DMS 273 (cell line): ENCODE data around the gene PSG5.
A peak's percentile ranks its signal among the peaks of the same experiment; 100 is the strongest.
"Not testable (repeated sequence)": the region's sequence is repeated elsewhere in the genome, so short reads cannot be mapped to it uniquely, and the experiment has no call there.

ENCODE experiments used
- DNase-seq: peaks from one replicate; lab custom pipeline; 2025; ENCODE audit not compliant: unreplicated experiment; lab: John Stamatoyannopoulos, UW

The PSG5 gene

GRCh38 chr19:43186311-43186935, at the start of gene PSG5:
PSG5 (minus strand) TSS chr19:43186536; CDS start chr19:43186405, 131 bp downstream.
- not testable (repeated sequence) for DNase-seq

- not testable (repeated sequence) for DNase-seq
Observed at GRCh38 chr19:43235686-43236085, 49.4 kb upstream of the PSG5 start.

- peak; percentile 11 for DNase-seq
Observed at GRCh38 chr19:43229315-43229714, 43.0 kb upstream of the PSG5 start.

GRCh38 chr19:43228730-43229129, 42.4 kb upstream of the PSG5 start:
- not testable (repeated sequence) for DNase-seq

- DNase-seq, result not testable (repeated sequence)
Observed at GRCh38 chr19:43226986-43227385, 40.6 kb upstream of the PSG5 start.

- DNase-seq, result no peak
Observed at GRCh38 chr19:43224855-43225253, 38.5 kb upstream of the PSG5 start.

- DNase-seq, result not testable (repeated sequence)
Observed at GRCh38 chr19:43224201-43224854, 38.0 kb upstream of the PSG5 start.

GRCh38 chr19:43221891-43222290, 35.6 kb upstream of the PSG5 start:
- DNase-seq, result not testable (repeated sequence)

GRCh38 chr19:43219136-43219535, 32.8 kb upstream of the PSG5 start:
- DNase-seq, result not testable (repeated sequence)

- DNase-seq, result not testable (repeated sequence)
Observed at GRCh38 chr19:43215881-43216280, 29.5 kb upstream of the PSG5 start.

GRCh38 chr19:43207991-43208390, 21.7 kb upstream of the PSG5 start:
- DNase-seq, result no peak

GRCh38 chr19:43207174-43207573, 20.8 kb upstream of the PSG5 start:
- DNase-seq, result not testable (repeated sequence)

GRCh38 chr19:43205471-43206105, 19.3 kb upstream of the PSG5 start, which contains the start of gene PSG4:
PSG4 (minus strand) TSS chr19:43205638; CDS start chr19:43205536, 102 bp downstream.
- not testable (repeated sequence) for DNase-seq

GRCh38 chr19:43203611-43204010, 17.3 kb upstream of the PSG5 start:
- DNase-seq, result not testable (repeated sequence)

GRCh38 chr19:43201891-43202290, 15.6 kb upstream of the PSG5 start:
- DNase-seq, result not testable (repeated sequence)

- DNase-seq, result not testable (repeated sequence)
Observed at GRCh38 chr19:43201337-43201801, 15.0 kb upstream of the PSG5 start.

GRCh38 chr19:43198686-43199419, 12.5 kb upstream of the PSG5 start:
- not testable (repeated sequence) for DNase-seq

GRCh38 chr19:43197666-43198397, 11.5 kb upstream of the PSG5 start:
- not testable (repeated sequence) for DNase-seq

- DNase-seq, result not testable (repeated sequence)
Observed at GRCh38 chr19:43194397-43194796, 8.1 kb upstream of the PSG5 start.

GRCh38 chr19:43192381-43193155, 6.2 kb upstream of the PSG5 start:
- DNase-seq, result not testable (repeated sequence)
